GM12865 (cell line): ENCODE data around the gene NPEPL1.

Experiments
- DNase-seq: peaks from one replicate; pipeline ENCODE4 v3.0.0; 2010; ENCODE audit warnings: low read depth
- H3K4me3 ChIP-seq: 2 replicates; pipeline ENCODE4 v1.5.1; 2011; ENCODE audit warnings: mild to moderate bottlenecking, low read depth, low read length, control low read depth
- CTCF ChIP-seq: IDR thresholded peaks from 2 replicates; pipeline ENCODE4 v1.5.1; 2011; ENCODE audit warnings: low read length, control low read depth, low read depth, inconsistent platforms; ENCODE audit not compliant: insufficient read depth; ENCODE audit errors: missing control alignments

Gene NPEPL1

DNA sequence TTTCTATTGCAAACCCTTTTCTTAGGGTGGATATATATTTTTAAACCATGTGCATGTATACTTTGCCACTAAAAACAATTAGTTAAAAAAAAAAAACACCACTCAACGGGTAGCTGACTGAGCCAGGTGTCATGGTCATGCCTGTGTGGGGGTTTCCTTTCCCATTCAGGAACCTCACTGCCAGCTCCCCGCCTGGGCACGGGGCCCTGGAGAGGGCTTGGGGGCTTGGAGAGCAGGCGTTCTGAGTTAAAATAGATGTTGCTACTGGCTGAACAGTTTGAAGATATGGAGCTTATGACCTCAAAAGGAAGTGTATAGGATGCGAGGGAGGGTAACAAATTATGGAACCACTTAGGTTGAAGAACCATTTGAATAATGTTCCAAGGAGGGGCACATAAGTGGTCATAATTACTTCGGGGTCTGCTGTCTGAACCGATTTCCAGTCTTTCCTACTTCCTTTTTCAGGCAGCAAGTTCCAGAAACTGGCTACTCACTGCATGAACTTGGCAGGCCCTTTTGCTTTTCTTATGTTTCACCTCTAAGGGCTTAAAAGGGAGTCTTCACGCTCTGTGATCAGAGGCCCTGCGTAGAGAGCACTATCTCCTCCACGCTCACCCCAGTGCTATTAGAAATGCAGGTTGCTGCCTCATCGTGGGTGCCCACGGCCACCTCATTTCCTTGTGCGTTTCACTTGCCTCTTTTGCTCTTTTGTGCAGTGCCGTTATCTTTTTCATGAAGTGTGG lies 31.6 kb upstream of the NPEPL1 start:
- H3K4me3 ChIP-seq = no peak overlapping the region
- no peak for TF ChIP-seq CTCF
- no peak for DNase-seq

DNA sequence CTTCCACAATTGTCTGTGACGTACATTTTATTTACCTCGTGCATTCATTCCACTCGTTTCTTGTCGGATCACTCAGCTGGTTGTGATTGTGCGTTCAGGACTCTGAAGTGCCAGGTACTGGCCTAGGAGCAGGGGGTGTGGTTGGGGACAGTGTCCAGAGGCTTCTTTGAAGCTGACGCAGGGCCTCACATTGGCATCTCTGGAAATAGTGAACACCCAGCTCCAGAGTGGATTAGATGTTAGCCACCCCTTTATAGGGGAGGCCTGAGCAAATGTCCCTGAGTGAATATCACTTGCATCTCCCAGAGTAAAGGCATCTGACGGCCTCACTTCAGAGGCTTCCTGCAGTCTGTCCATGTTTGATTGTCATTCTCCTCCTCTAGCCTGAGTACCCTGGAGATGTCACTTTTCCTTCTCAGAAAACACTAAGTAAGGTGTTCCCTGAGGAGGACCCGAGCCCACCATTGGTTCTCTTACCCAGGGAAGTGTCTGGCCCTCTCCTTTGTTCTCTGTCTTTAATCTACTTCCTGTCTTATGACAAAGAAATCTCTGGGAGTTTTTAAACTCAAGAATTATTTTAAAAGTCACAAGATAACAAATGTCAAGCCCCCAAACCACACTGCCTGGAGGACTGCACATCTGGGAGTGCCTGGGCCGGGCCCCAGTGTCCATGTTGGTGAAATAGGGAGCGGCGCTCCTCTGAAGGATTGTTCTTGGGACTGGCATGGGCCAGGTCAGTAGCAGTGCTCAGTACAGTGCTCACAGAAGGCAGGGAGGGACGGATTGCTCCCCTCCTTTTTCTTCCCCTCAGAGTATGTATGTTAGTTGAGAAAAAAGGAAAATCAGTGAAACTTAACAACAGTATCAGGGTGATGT lies 30.8 kb upstream of the NPEPL1 start:
- no peak for TF ChIP-seq CTCF
- no peak overlapping the region for H3K4me3 ChIP-seq
- DNase-seq = no peak

DNA sequence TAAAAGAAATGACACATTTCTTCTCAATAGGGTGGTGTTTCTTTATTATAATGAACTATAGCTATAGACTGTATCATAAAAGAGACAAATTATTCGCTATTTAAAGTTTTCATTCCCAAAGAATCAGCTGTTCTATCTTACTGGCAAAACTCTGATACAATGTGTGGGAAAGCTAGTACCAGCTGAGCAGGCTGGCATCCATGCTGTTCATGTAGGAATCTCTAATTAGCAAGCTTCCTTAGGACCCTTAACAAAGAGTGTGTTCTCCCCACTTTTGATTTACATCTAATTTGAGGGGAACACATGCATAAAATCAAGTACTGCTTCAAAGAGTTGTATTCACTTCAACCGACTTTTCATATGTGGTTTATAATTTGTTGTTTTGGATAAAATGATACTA lies 28.3 kb upstream of the NPEPL1 start:
- TF ChIP-seq CTCF = no peak
- no peak for DNase-seq
- no peak overlapping the region for H3K4me3 ChIP-seq

DNA sequence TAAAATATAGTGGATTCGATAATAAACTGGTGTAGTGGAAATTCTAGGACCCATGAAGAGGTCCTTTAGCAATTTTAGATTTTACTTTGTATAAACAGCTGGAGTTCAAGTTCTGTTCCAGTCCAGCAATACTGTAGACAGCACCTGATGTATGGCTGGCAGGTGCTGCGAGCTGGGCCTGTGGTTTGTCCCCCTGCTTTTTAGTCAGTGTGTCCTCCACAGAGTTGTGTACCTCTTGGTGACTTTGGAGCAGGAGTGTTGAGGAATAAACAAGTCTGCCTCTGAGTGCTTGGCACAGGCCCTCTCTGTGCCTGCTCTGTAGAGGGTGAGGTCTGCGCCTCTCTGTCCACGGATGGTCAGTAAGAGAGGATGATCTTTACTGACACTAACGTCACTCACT lies 27.7 kb upstream of the NPEPL1 start:
- DNase-seq = no peak
- H3K4me3 ChIP-seq = no peak overlapping the region
- no peak for TF ChIP-seq CTCF

DNA sequence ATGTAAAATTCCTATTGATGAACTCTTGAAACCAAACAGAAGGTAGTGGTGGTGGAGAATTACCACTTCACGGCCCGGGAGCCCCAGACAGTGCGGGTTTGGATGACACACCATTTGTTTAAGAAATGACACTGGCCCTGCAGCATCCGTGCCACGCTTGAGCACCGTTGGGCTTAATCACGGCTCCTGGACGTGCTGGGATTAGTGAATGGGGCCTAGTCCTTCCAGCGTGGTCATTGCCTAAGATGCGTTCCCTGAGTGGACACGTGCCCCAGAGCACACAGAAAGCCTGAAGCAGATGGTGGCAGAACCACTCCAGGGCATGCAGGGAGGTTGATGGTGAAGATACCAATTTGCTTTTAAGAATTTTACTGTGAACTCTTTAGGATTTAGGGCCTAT lies 27.0 kb upstream of the NPEPL1 start:
- TF ChIP-seq CTCF = no peak
- no peak overlapping the region for H3K4me3 ChIP-seq
- no peak for DNase-seq

DNA sequence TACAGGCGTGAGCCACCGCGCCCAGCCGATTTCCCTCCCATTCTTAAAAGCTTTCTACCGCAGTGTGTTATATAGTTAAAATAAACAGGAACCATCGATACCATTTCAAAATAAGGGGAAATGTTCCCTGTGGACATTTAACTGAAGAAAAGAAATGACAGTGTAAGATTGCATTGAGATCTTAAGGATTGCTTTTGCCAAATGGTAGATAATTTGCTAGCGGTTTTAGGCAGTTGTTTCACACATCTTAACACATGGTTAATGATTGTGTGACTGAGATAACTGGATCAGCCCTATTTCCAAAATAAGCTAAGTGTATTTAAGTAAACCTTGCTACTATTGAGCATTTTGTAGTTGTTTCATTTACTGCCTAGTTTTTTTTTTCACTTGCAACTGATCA lies 25.9 kb upstream of the NPEPL1 start:
- no peak overlapping the region for H3K4me3 ChIP-seq
- no peak for TF ChIP-seq CTCF
- no peak for DNase-seq
